GM13977 (cell line): Measurements from ENCODE around the gene CPED1.
"Not testable (repeated sequence)": the region's sequence is repeated elsewhere in the genome, so short reads cannot be mapped to it uniquely, and the experiment has no call there.

ENCODE experiments used
- DNase-seq: peaks from one replicate; pipeline ENCODE4 v3.0.0; 2012; ENCODE audit warnings: low spot score
- CTCF ChIP-seq: IDR thresholded peaks from 2 replicates; pipeline ENCODE4 v1.5.1; 2012; ENCODE audit warnings: mild to moderate bottlenecking, control low read depth; ENCODE audit not compliant: insufficient read depth; ENCODE audit errors: extremely low read depth, missing control alignments
- in situ Hi-C: fragments of 300-500 bp; cut with MboI; formaldehyde crosslinking; loops from one replicate; pipeline ENCODE4 v1.12.0; 2022; ENCODE audit warnings: low sequenced_read_pairs, low pct_unique_long_range_greater_than_20kb, mixed read lengths, inconsistent platforms; ENCODE audit not compliant: unreplicated experiment

CPED1 gene

GRCh38 chr7:120979765-120980499 lies 8.6 kb upstream of the CPED1 start:
- no peak for DNase-seq
- no peak for TF ChIP-seq CTCF
- in situ Hi-C loops = no loop called here

- no peak for TF ChIP-seq CTCF
- DNase-seq = no peak
- in situ Hi-C loops = no loop called here
Observed at GRCh38 chr7:120981117-120981516, 7.4 kb upstream of the CPED1 start.

- no peak for DNase-seq
- in situ Hi-C loops = no loop called here
- no peak for TF ChIP-seq CTCF
Observed at GRCh38 chr7:120981888-120982615, 6.5 kb upstream of the CPED1 start.

GRCh38 chr7:120983592-120983991 lies 4.9 kb upstream of the CPED1 start:
- DNase-seq, in situ Hi-C loops: not testable (repeated sequence)

- DNase-seq = no peak
- in situ Hi-C loops = no loop called here
- no peak for TF ChIP-seq CTCF
Observed at GRCh38 chr7:120984406-120984805, 4.1 kb upstream of the CPED1 start.

GRCh38 chr7:120985130-120985758 lies 3.3 kb upstream of the CPED1 start:
- in situ Hi-C loops = no loop called here
- no peak for DNase-seq
- no peak for TF ChIP-seq CTCF

GRCh38 chr7:120985839-120986238 lies 2.7 kb upstream of the CPED1 start:
- TF ChIP-seq CTCF = no peak
- DNase-seq = no peak
- in situ Hi-C loops = no loop called here
